Measurements from ENCODE around the gene ALG3. TPM values are rescaled to one million over a fixed set of nuclear protein-coding genes. Genes with fewer than 3 reads are reported as not detected.

ALG3 gene
- total RNA-seq (10 to 100 TPM; 14.1 to 25.7 (median 21.7) TPM), polyA plus RNA-seq (10 to 100 TPM; 26.2 to 26.5 TPM)

DNA sequence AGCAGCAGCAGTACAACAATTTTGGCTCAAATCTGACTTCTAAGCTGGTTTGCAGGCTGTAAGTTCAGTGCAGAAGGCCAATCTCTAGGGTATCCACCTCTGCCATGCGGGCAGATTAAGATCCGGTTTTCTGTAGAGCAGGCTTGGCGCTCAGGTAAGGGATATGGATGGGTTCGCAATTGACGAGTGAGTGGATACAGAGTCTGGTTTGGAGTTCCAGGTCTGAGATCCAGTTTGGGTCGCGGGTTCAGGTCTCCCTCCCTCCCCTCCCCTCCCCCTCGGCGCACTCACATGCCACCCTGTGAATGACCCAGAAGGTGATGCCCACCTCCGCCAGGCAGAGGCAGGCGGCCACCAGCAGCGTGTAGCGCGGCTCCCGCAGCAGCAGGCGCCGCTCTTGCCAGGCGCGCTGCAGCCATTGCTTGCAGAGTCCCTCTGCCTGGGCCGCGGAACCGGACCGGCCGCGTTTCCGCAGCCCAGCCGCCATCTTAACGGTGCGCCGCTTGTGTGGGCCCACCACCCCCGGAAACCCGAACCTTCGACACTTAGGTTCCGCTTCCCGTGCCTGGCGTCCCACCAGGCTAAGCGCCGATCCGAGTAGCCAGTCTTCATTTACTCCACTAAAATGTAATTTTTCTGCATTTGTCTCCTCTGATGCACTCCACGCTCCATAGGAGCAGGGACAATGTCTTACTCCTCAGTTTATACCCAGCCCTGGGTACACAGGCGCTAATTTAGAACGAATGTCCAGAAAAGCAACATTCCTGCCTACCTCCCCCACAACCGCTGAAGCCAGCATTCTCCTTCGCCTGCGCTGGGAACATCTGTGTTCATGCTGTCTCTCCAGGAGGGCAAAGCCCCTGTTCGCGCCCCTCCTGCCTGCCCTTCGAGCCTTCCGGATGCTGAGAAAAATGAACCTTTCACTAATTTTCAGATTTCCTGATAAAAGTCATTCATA is at the start of gene ALG3:
Gene ALG3 (minus strand): TSS at position 509 of the 958 bp plus-strand sequence. CDS start 22 bp downstream, at position 487.
- intact Hi-C loops (cut with DNase I), result loop anchor here in 1 of 3 donors (5.0 to 10.0 kb wide), 3 partner anchors 54 to 354 kb away; no protein-coding TSS in a partner anchor
- Histone ChIP-seq H3K4me3 (peak within 1 kb of the TSS; percentile 61 to 91 (median 76)), H3K9me3 (no peaks in the 10 kb centered on the region), H3K36me3 (peaks cover 0 to 15% (median 0%) of the 10 kb centered on the region in 3 donors), H3K27ac (peak within 1 kb of the TSS; percentile 61 to 84 (median 78)), H3K27me3 (no peaks in the 10 kb centered on the region), H3K4me1 (peaks cover 3 to 14% (median 4%) of the 10 kb centered on the region in 3 donors)
- peak; percentile 78 to 94 (median 86) for DNase-seq
- WGBS, 2 donors, result 0% methylated on average over 49 of the region's 49 CpGs
- no peak for FAIRE-seq
- no peak for TF ChIP-seq CTCF (IDR thresholded peaks at IDR 0.05)
- ATAC-seq, result peak; percentile 83 to 90 (median 84)

DNA sequence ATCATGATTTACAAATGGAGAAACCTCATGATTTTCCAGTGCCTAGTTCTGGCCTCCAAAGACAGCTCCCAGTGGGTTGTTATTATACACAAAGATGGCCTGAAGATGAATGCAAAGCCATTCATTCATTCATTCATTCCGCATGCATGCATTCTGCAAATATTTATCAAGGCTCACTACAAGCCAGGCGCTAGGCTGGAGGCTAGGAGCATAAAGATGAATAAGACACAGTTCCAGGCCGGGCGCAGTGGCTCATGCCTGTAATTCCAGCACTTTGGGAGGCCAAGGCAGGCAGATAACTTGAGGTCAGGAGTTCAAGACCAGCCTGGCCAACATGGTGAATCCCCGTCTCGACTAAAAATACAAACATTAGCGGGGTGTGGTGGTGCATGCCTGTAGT is 47.9 kb upstream of the ALG3 start:
- Histone ChIP-seq H3K4me1 (peaks cover 8 to 18% (median 10%) of the 10 kb centered on the region in 3 donors), H3K36me3 (peaks cover 0 to 13% (median 7%) of the 10 kb centered on the region in 3 donors), H3K27me3 (no peaks in the 10 kb centered on the region), H3K27ac (no peak overlapping the region), H3K4me3 (no peak overlapping the region), H3K9me3 (no peaks in the 10 kb centered on the region)
- no peak for TF ChIP-seq CTCF (IDR thresholded peaks at IDR 0.05)
- WGBS, 2 donors, result 65 to 68% methylated on average over 7 of the region's 7 CpGs
- intact Hi-C loops (cut with DNase I), result no loop called here
- no peak for DNase-seq
- no peak for FAIRE-seq
- ATAC-seq, result no peak

- peaks cover 8 to 18% (median 10%) of the 10 kb centered on the region in 3 donors for H3K4me1 ChIP-seq
- intact Hi-C loops (cut with DNase I), result no loop called here
- FAIRE-seq, result no peak
- H3K4me3 ChIP-seq, result no peak overlapping the region
- DNase-seq, result peak in 3 of 6 donors; percentile 70 to 83 (median 76)
- peaks cover 0 to 4% (median 4%) of the 10 kb centered on the region in 3 donors for H3K36me3 ChIP-seq
- no peak for TF ChIP-seq CTCF (IDR thresholded peaks at IDR 0.05)
- 23 to 25% methylated on average over 3 of the region's 3 CpGs for WGBS, 2 donors
- peak overlapping the region in 1 of 4 donors; percentile 7 for H3K27ac ChIP-seq
- H3K27me3 ChIP-seq, result no peaks in the 10 kb centered on the region
- ATAC-seq, result peak; percentile 14 to 45 (median 32)
- no peaks in the 10 kb centered on the region for H3K9me3 ChIP-seq
Observed at GRCh38 chr3:184295771-184296170, 47.0 kb upstream of the ALG3 start.

DNA sequence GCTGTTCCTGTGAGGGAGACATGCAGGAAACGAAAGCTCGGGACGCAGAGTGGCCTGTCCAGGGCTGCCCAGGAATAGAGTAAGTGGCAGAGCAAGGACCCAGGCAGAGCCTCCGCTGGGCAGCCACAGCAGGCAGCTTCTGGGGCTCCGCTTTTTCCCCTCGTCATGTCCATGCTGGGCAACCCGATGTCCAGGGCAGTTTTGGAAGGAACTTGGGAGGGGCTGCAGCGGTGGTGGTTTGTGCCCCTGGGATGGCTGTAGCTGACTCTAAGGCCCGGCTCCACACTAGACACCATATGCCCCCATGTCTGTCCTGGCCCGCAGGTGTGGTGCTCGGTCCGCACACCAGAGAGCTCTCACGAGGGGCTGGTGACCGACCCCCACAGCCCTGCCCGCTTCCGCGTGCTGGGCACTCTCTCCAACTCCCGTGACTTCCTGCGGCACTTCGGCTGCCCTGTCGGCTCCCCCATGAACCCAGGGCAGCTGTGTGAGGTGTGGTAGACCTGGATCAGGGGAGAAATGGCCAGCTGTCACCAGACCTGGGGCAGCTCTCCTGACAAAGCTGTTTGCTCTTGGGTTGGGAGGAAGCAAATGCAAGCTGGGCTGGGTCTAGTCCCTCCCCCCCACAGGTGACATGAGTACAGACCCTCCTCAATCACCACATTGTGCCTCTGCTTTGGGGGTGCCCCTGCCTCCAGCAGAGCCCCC is 43.1 kb upstream of the ALG3 start:
- intact Hi-C loops (cut with DNase I), result no loop called here
- WGBS, 2 donors, result 91 to 94% methylated on average over 21 of the region's 21 CpGs
- H3K4me1 ChIP-seq, result peaks cover 0 to 4% (median 3%) of the 10 kb centered on the region in 3 donors
- no peaks in the 10 kb centered on the region for H3K27me3 ChIP-seq
- no peak for FAIRE-seq
- no peak overlapping the region for H3K4me3 ChIP-seq
- ATAC-seq, result no peak
- peak in 1 of 6 donors; percentile 71 for DNase-seq
- no peak overlapping the region for H3K27ac ChIP-seq
- TF ChIP-seq CTCF (IDR thresholded peaks at IDR 0.05), result no peak
- no peaks in the 10 kb centered on the region for H3K9me3 ChIP-seq
- no peaks in the 10 kb centered on the region for H3K36me3 ChIP-seq

Measured in pancreas (tissue), 10 donors.